H9 (cell line): ENCODE results near the gene THSD7B. TPM values are rescaled to one million over a fixed set of nuclear protein-coding genes. Genes with fewer than 3 reads are reported as not detected.

Experiments used
- DNase-seq: peaks from one replicate; pipeline ENCODE4 v3.0.0-alpha.2; 2017
- H2AFZ ChIP-seq: one replicate; pipeline ENCODE4 v1.6.1; 2013; ENCODE audit warnings: mild to moderate bottlenecking, low read length, control low read depth, moderate library complexity
- H2AK5ac ChIP-seq: 2 replicates; pipeline ENCODE4 v1.6.1; 2013; ENCODE audit warnings: low read length, control low read depth, mixed read lengths; ENCODE audit not compliant: insufficient read length
- H2BK120ac ChIP-seq: one replicate; pipeline ENCODE4 v1.6.1; 2013; ENCODE audit warnings: low read depth, mild to moderate bottlenecking, low read length, control low read depth, inconsistent platforms; ENCODE audit not compliant: poor library complexity, severe bottlenecking
- H2BK12ac ChIP-seq: 2 replicates; pipeline ENCODE4 v1.6.1; 2013; ENCODE audit warnings: low read length, control low read depth, mixed read lengths, low read depth; ENCODE audit not compliant: insufficient read length
- H2BK15ac ChIP-seq: 2 replicates; pipeline ENCODE4 v1.6.1; 2013; ENCODE audit warnings: low read depth, low read length, control low read depth
- H2BK20ac ChIP-seq: one replicate; pipeline ENCODE4 v1.6.1; 2013; ENCODE audit warnings: low read depth, mild to moderate bottlenecking, low read length, control low read depth, inconsistent platforms; ENCODE audit not compliant: poor library complexity, severe bottlenecking
- H2BK5ac ChIP-seq: 2 replicates; pipeline ENCODE4 v1.6.1; 2013; ENCODE audit warnings: low read length, control low read depth, mixed read lengths; ENCODE audit not compliant: insufficient read length
- H3K14ac ChIP-seq: 2 replicates; pipeline ENCODE4 v1.6.1; 2013; ENCODE audit warnings: low read length, control low read depth; ENCODE audit not compliant: insufficient read depth
- H3K18ac ChIP-seq: 2 replicates; pipeline ENCODE4 v1.6.1; 2013; ENCODE audit warnings: low read depth, mild to moderate bottlenecking, mixed read lengths, low read length, control low read depth; ENCODE audit not compliant: insufficient read length
- H3K23ac ChIP-seq: 2 replicates; pipeline ENCODE4 v1.6.1; 2013; ENCODE audit warnings: low read length, control low read depth, mixed read lengths, low read depth; ENCODE audit not compliant: insufficient read length
- H3K23me2 ChIP-seq: 2 replicates; pipeline ENCODE4 v1.6.1; 2013; ENCODE audit warnings: low read depth, mild to moderate bottlenecking, mixed read lengths, low read length, control low read depth; ENCODE audit not compliant: insufficient read length, poor library complexity, severe bottlenecking
- H3K27ac ChIP-seq: 2 replicates; pipeline ENCODE4 v1.5.1; 2013; ENCODE audit warnings: low read length, control low read depth, mixed read lengths, low read depth; ENCODE audit not compliant: insufficient read length
- H3K27me3 ChIP-seq: 2 replicates; pipeline ENCODE4 v1.6.1; 2013; ENCODE audit warnings: low read length, control low read depth, inconsistent platforms; ENCODE audit not compliant: insufficient read depth
- H3K4ac ChIP-seq: 2 replicates; pipeline ENCODE4 v1.6.1; 2013; ENCODE audit warnings: low read depth, mild to moderate bottlenecking, control low read depth, inconsistent platforms, low read length, moderate library complexity
- H3K4me1 ChIP-seq: 2 replicates; pipeline ENCODE4 v1.6.1; 2013; ENCODE audit warnings: low read length, control low read depth, inconsistent platforms; ENCODE audit not compliant: insufficient read depth
- H3K4me2 ChIP-seq: 2 replicates; pipeline ENCODE4 v1.6.1; 2013; ENCODE audit warnings: low read length, control low read depth, mixed read lengths; ENCODE audit not compliant: insufficient read length, insufficient read depth
- H3K56ac ChIP-seq: 2 replicates; pipeline ENCODE4 v1.6.1; 2013; ENCODE audit warnings: low read depth, mild to moderate bottlenecking, mixed read lengths, low read length, control low read depth; ENCODE audit not compliant: insufficient read length
- H3K79me1 ChIP-seq: 2 replicates; pipeline ENCODE4 v1.6.1; 2013; ENCODE audit warnings: low read depth, mild to moderate bottlenecking, moderate library complexity, low read length, control low read depth, inconsistent platforms; ENCODE audit not compliant: insufficient read depth, poor library complexity, severe bottlenecking
- H3K79me2 ChIP-seq: 2 replicates; pipeline ENCODE4 v1.6.1; 2013; ENCODE audit warnings: low read length, control low read depth, inconsistent platforms; ENCODE audit not compliant: insufficient read depth
- H3K9ac ChIP-seq: 2 replicates; pipeline ENCODE4 v1.6.1; 2013; ENCODE audit warnings: low read length, control low read depth, mixed read lengths; ENCODE audit not compliant: insufficient read length; ENCODE audit errors: extremely low read depth
- H3K9me3 ChIP-seq: one replicate; pipeline ENCODE4 v1.6.1; 2013; ENCODE audit warnings: low read depth, low read length, inconsistent platforms; ENCODE audit not compliant: control insufficient read depth
- H3T11ph ChIP-seq: one replicate; pipeline ENCODE4 v1.6.1; 2013; ENCODE audit warnings: mild to moderate bottlenecking, low read length, control low read depth, inconsistent platforms
- H4K20me1 ChIP-seq: one replicate; pipeline ENCODE4 v1.6.1; 2013; ENCODE audit not compliant: control insufficient read depth, insufficient read length, insufficient read depth
- H4K5ac ChIP-seq: 2 replicates; pipeline ENCODE4 v1.6.1; 2013; ENCODE audit warnings: low read depth, mild to moderate bottlenecking, mixed read lengths, low read length, control low read depth; ENCODE audit not compliant: insufficient read length
- H4K8ac ChIP-seq: replicated peaks from 2 replicates; pipeline ENCODE4 v1.6.1; 2013; ENCODE audit warnings: low read length, control low read depth, mixed read lengths, low read depth; ENCODE audit not compliant: insufficient read length
- H4K91ac ChIP-seq: 2 replicates; pipeline ENCODE4 v1.6.1; 2013; ENCODE audit warnings: low read depth, mild to moderate bottlenecking, moderate library complexity, mixed read lengths, low read length, control low read depth; ENCODE audit not compliant: insufficient read length
- H3K27ac Mint-ChIP-seq, 3 experiments: 2 replicates in 2 of 3; 3 replicates in 1 of 3; pipeline ENCODE4 v1.8.0; 2020 to 2021; ENCODE audit warnings: mixed read lengths in 3 of 3, mild to moderate bottlenecking in 1 of 3, moderate library complexity in 1 of 3
- H3K27me3 Mint-ChIP-seq: 2 replicates; pipeline ENCODE4 v1.8.0; 2021; ENCODE audit warnings: low read depth, mild to moderate bottlenecking, moderate library complexity, mixed read lengths
- H3K36me3 Mint-ChIP-seq, 3 experiments: 2 replicates in 2 of 3; 3 replicates in 1 of 3; pipeline ENCODE4 v1.8.0; 2020 to 2021; ENCODE audit warnings: low read depth in 3 of 3, mixed read lengths in 3 of 3; ENCODE audit not compliant: insufficient read depth in 1 of 3
- H3K4me1 Mint-ChIP-seq, 2 experiments: 2 replicates each; pipeline ENCODE4 v1.8.0; 2020; ENCODE audit warnings: mixed read lengths in 2 of 2
- H3K4me3 Mint-ChIP-seq, 2 experiments: 2 replicates in 1 of 2; 3 replicates in 1 of 2; pipeline ENCODE4 v1.8.0; 2020 to 2021; ENCODE audit warnings: mild to moderate bottlenecking in 2 of 2, mixed read lengths in 2 of 2, moderate library complexity in 1 of 2
- H3K9me3 Mint-ChIP-seq, 2 experiments: 2 replicates in 1 of 2; 3 replicates in 1 of 2; pipeline ENCODE4 v1.8.0; 2020; ENCODE audit warnings: mild to moderate bottlenecking in 2 of 2, mixed read lengths in 2 of 2, moderate library complexity in 1 of 2
- CTCF ChIP-seq: fragments of 200-600 bp; sonication (generic); conservative IDR thresholded peaks from 3 replicates; pipeline ENCODE4 v1.8.0; 2021; ENCODE audit warnings: antibody characterized with exemption, mild to moderate bottlenecking
- WGBS: extraction: QIAGEN DNeasy Blood & Tissue Kit; methylation state at CpG from one replicate; pipeline ENCODE4 v1.1.7; 2013; ENCODE audit warnings: missing lambda C conversion rate, low lambda C conversion rate, mixed read lengths; ENCODE audit not compliant: insufficient read length; ENCODE audit errors: extremely low coverage; 5-methylcytosine and 5-hydroxymethylcytosine counted together
- total RNA-seq: library from RNA; stranded (reverse); gene quantifications from 2 replicates; pipeline ENCODE4 v1.2.1, GENCODE V29; 2021

Gene THSD7B
- total RNA-seq, 1 experiment from 2014 or later, result 0.85 TPM

- Mint-ChIP-seq H3K9me3 (no peaks in the 10 kb centered on the region), H3K36me3 (no peaks in the 10 kb centered on the region), H3K4me3 (no peak overlapping the region), H3K4me1 (no peaks in the 10 kb centered on the region), H3K27ac (no peak overlapping the region), H3K27me3 (no peaks in the 10 kb centered on the region; the same call in 1 of the 2 replicates)
- no peak overlapping the region for H3K18ac ChIP-seq
- H2BK120ac ChIP-seq, result no peak overlapping the region
- H3K79me2 ChIP-seq, result no peaks in the 10 kb centered on the region
- no peak overlapping the region for H3K14ac ChIP-seq
- no peak overlapping the region for H2BK20ac ChIP-seq
- H3K4me1 ChIP-seq, result no peaks in the 10 kb centered on the region
- WGBS, result no CpG with 5 or more reads among the region's 5 CpGs
- no peaks in the 10 kb centered on the region for H3K23me2 ChIP-seq
- no peak overlapping the region for H3T11ph ChIP-seq
- H3K9ac ChIP-seq, result no peak overlapping the region
- no peak overlapping the region for H4K8ac ChIP-seq
- no peaks in the 10 kb centered on the region for H3K9me3 ChIP-seq
- no peaks in the 10 kb centered on the region for H4K20me1 ChIP-seq
- TF ChIP-seq CTCF, result no peak
- H3K27ac ChIP-seq, result no peak overlapping the region
- no peak overlapping the region for H2BK5ac ChIP-seq
- H3K79me1 ChIP-seq, result no peaks in the 10 kb centered on the region
- H2AK5ac ChIP-seq, result no peak overlapping the region
- H4K91ac ChIP-seq, result no peak overlapping the region
- H3K27me3 ChIP-seq, result no peaks in the 10 kb centered on the region
- no peak overlapping the region for H2AFZ ChIP-seq
- H2BK12ac ChIP-seq, result no peak overlapping the region
- no peak overlapping the region for H4K5ac ChIP-seq
- H2BK15ac ChIP-seq, result no peak overlapping the region
- DNase-seq, result no peak
- no peak overlapping the region for H3K4me2 ChIP-seq
- no peak overlapping the region for H3K56ac ChIP-seq
- H3K23ac ChIP-seq, result no peak overlapping the region
- H3K4ac ChIP-seq, result no peak overlapping the region
Measured at GRCh38 chr2:136966485-136966884, 201.1 kb downstream of the THSD7B start.
